Activated CD8-positive, alpha-beta T cell treated with anti-CD3 and anti-CD28 coated beads for 36 hours (primary cell): ENCODE measurements around the gene MAP2K2. TPM values are rescaled to one million over a fixed set of nuclear protein-coding genes. Genes with fewer than 3 reads are reported as not detected.

ENCODE experiments used
- ATAC-seq: fragments of 200-7000 bp; cut with Tn5 transposase; one replicate; pipeline ENCODE4 v1.10.0; 2021; ENCODE audit warnings: mild to moderate bottlenecking, moderate library complexity
- CTCF ChIA-PET: fragments of 350-600 bp; sonication (Branson Sonifier 250); formaldehyde crosslinking; loops from one replicate; lab custom pipeline; 2021; ENCODE audit warnings: antibody characterized with exemption; lab: Charles Lee
- POLR2A ChIA-PET: fragments of 350-600 bp; sonication (Branson Sonifier 250); formaldehyde crosslinking; loops from one replicate; lab custom pipeline; 2021; ENCODE audit warnings: antibody characterized with exemption; lab: Charles Lee
- DNase-seq: peaks from one replicate; pipeline ENCODE4 v3.0.0-alpha.2; 2020
- H3K27ac Mint-ChIP-seq: one replicate; pipeline ENCODE4 v1.8.0; 2021; ENCODE audit warnings: mild to moderate bottlenecking, mixed read lengths
- H3K27me3 Mint-ChIP-seq: one replicate; pipeline ENCODE4 v1.8.0; 2021; ENCODE audit warnings: mixed read lengths
- H3K36me3 Mint-ChIP-seq: one replicate; pipeline ENCODE4 v1.8.0; 2021; ENCODE audit warnings: low read depth, mixed read lengths
- H3K4me1 Mint-ChIP-seq: one replicate; pipeline ENCODE4 v1.8.0; 2021; ENCODE audit warnings: low read depth, mixed read lengths
- H3K4me3 Mint-ChIP-seq: one replicate; pipeline ENCODE4 v1.8.0; 2021; ENCODE audit warnings: mild to moderate bottlenecking, moderate library complexity, mixed read lengths
- H3K9me3 Mint-ChIP-seq: one replicate; pipeline ENCODE4 v1.8.0; 2021; ENCODE audit warnings: mixed read lengths
- CTCF ChIP-seq: fragments of 200-600 bp; IDR thresholded peaks from one replicate; pipeline ENCODE4 v1.8.0; 2022; ENCODE audit warnings: antibody characterized with exemption, mild to moderate bottlenecking
- intact Hi-C: fragments of 100-400 bp; cut with micrococcal nuclease; formaldehyde crosslinking; loops from one replicate; pipeline ENCODE4 v1.10.0; 2022
- total RNA-seq, 2 experiments: library from RNA; stranded (reverse); gene quantifications; one replicate each; pipeline ENCODE4 v1.2.3, GENCODE V29; 2021

Gene MAP2K2
- total RNA-seq, 2 experiments from 2014 or later: 141 to 145 TPM

GRCh38 chr19:4096049-4096892 is 27.7 kb downstream of the MAP2K2 start:
- peaks cover 19% of the 10 kb centered on the region for H3K36me3 Mint-ChIP-seq
- TF ChIP-seq CTCF: no peak
- no peaks in the 10 kb centered on the region for H3K9me3 Mint-ChIP-seq
- H3K4me3 Mint-ChIP-seq: no peak overlapping the region
- CTCF ChIA-PET: interaction anchor here (1.8 kb wide), 1 partner anchor 44 kb away, joined by 5 read pairs; no protein-coding TSS in a partner anchor
- peaks cover 4% of the 10 kb centered on the region for H3K4me1 Mint-ChIP-seq
- DNase-seq: no peak
- H3K27ac Mint-ChIP-seq: no peak overlapping the region
- intact Hi-C loops: no loop called here
- POLR2A ChIA-PET: interaction anchor here (1.5 kb wide), 1 partner anchor 9 kb away, joined by 5 read pairs; no protein-coding TSS in a partner anchor
- no peaks in the 10 kb centered on the region for H3K27me3 Mint-ChIP-seq
- ATAC-seq: no peak

- DNase-seq: no peak
- Mint-ChIP-seq H3K36me3 (peaks cover 16% of the 10 kb centered on the region), H3K27ac (no peak overlapping the region), H3K27me3 (no peaks in the 10 kb centered on the region), H3K9me3 (no peaks in the 10 kb centered on the region), H3K4me3 (no peak overlapping the region), H3K4me1 (peaks cover 6% of the 10 kb centered on the region)
- ChIA-PET POLR2A (interaction anchor here (1.5 kb wide), 1 partner anchor 9 kb away, joined by 5 read pairs; no protein-coding TSS in a partner anchor), CTCF (interaction anchor here (1.3 kb wide), 1 partner anchor 44 kb away, joined by 4 read pairs; no protein-coding TSS in a partner anchor)
- ATAC-seq: no peak
- no peak for TF ChIP-seq CTCF
- intact Hi-C loops: no loop called here
Observed at GRCh38 chr19:4095488-4095844, 28.5 kb downstream of the MAP2K2 start.

GRCh38 chr19:4094761-4095487 is 29.0 kb downstream of the MAP2K2 start:
- TF ChIP-seq CTCF: no peak
- DNase-seq (no peak), ATAC-seq (no peak)
- H3K36me3 Mint-ChIP-seq: peaks cover 18% of the 10 kb centered on the region
- H3K27me3 Mint-ChIP-seq: no peaks in the 10 kb centered on the region
- no peak overlapping the region for H3K27ac Mint-ChIP-seq
- intact Hi-C loops: no loop called here
- no peak overlapping the region for H3K4me3 Mint-ChIP-seq
- peaks cover 10% of the 10 kb centered on the region for H3K4me1 Mint-ChIP-seq
- ChIA-PET POLR2A (interaction anchor here (1.5 kb wide), 2 partner anchors 10 to 14 kb away, joined by 3 to 5 read pairs; no protein-coding TSS in a partner anchor), CTCF (interaction anchor here (1.3 kb wide), 1 partner anchor 45 kb away, joined by 4 read pairs; no protein-coding TSS in a partner anchor)
- no peaks in the 10 kb centered on the region for H3K9me3 Mint-ChIP-seq

- ChIA-PET POLR2A (interaction anchor here (1.5 kb wide), 1 partner anchor 15 kb away, joined by 3 read pairs; no protein-coding TSS in a partner anchor), CTCF (interaction anchor here (1.0 to 1.3 kb wide), 2 partner anchors 46 kb away, joined by 3 to 4 read pairs; no protein-coding TSS in a partner anchor)
- intact Hi-C loops: no loop called here
- Mint-ChIP-seq H3K9me3 (no peaks in the 10 kb centered on the region), H3K27me3 (no peaks in the 10 kb centered on the region), H3K36me3 (peaks cover 23% of the 10 kb centered on the region), H3K4me1 (peaks cover 16% of the 10 kb centered on the region), H3K4me3 (no peak overlapping the region), H3K27ac (no peak overlapping the region)
- no peak for TF ChIP-seq CTCF
- DNase-seq (no peak), ATAC-seq (no peak)
Observed at GRCh38 chr19:4094291-4094690, 29.6 kb downstream of the MAP2K2 start.
